IMR-90 (cell line): ENCODE results near the gene OSGIN1. TPM values are rescaled to one million over a fixed set of nuclear protein-coding genes. Genes with fewer than 3 reads are reported as not detected.

Experiments used
- ATAC-seq: fragments of 200-7000 bp; cut with Tn5 transposase; 2 replicates; pipeline ENCODE4 v1.9.1; 2020; ENCODE audit warnings: low read depth, mild to moderate bottlenecking, moderate library complexity
- BruUV-seq: library from RNA; stranded (reverse); fragments of 400-500 nt; replicated peaks from 2 replicates; lab custom pipeline; 2021; lab: Mats Ljungman, UMichigan
- CTCF ChIA-PET: fragments of 300-600 bp; formaldehyde crosslinking; extraction: SDS; loops from one replicate; lab custom pipeline; 2021; ENCODE audit warnings: antibody characterized with exemption; lab: Yijun Ruan, JAX
- POLR2A ChIA-PET: fragments of 300-600 bp; sonication (Branson Sonifier 250); formaldehyde crosslinking; loops from one replicate; lab custom pipeline; 2022; ENCODE audit warnings: antibody characterized with exemption; ENCODE audit not compliant: unreplicated experiment; lab: Charles Lee
- DNase-seq: peaks from one replicate; pipeline ENCODE4 v3.0.0; 2013
- H2AFZ ChIP-seq: replicated peaks from 2 replicates; pipeline ENCODE3; 2013; ENCODE audit warnings: low read length, mild to moderate bottlenecking; ENCODE audit not compliant: poor library complexity
- H2AK5ac ChIP-seq: 2 replicates; pipeline ENCODE4 v1.6.1; 2013; ENCODE audit warnings: low read depth, low read length, inconsistent platforms
- H2AK9ac ChIP-seq: replicated peaks from 2 replicates; pipeline ENCODE3; 2013; ENCODE audit warnings: mild to moderate bottlenecking, low read depth, low read length, moderate library complexity; ENCODE audit not compliant: poor library complexity
- H2BK120ac ChIP-seq: 2 replicates; pipeline ENCODE4 v1.6.1; 2013; ENCODE audit warnings: low read depth, low read length, inconsistent platforms
- H2BK15ac ChIP-seq: 3 replicates; pipeline ENCODE4 v1.6.1; 2013; ENCODE audit warnings: low read depth, low read length, inconsistent platforms
- H2BK20ac ChIP-seq: 2 replicates; pipeline ENCODE4 v1.6.1; 2013; ENCODE audit warnings: low read depth, mild to moderate bottlenecking, inconsistent platforms, low read length, moderate library complexity
- H2BK5ac ChIP-seq: 2 replicates; pipeline ENCODE4 v1.6.1; 2013; ENCODE audit warnings: mild to moderate bottlenecking, low read depth, low read length, inconsistent platforms; ENCODE audit not compliant: poor library complexity, severe bottlenecking
- H3K14ac ChIP-seq: replicated peaks from 2 replicates; pipeline ENCODE4 v1.6.1; 2013; ENCODE audit warnings: low read depth, low read length, inconsistent platforms
- H3K18ac ChIP-seq: 2 replicates; pipeline ENCODE4 v1.6.1; 2013; ENCODE audit warnings: low read depth, low read length, control low read depth
- H3K23ac ChIP-seq: 2 replicates; pipeline ENCODE4 v1.6.1; 2013; ENCODE audit warnings: low read depth, low read length, inconsistent platforms
- H3K27ac ChIP-seq: 2 replicates; pipeline ENCODE4 v1.5.1; 2013; ENCODE audit warnings: mild to moderate bottlenecking, control low read depth, low read length; ENCODE audit not compliant: insufficient read depth
- H3K27me3 ChIP-seq: 2 replicates; pipeline ENCODE4 v1.6.1; 2013; ENCODE audit warnings: low read length; ENCODE audit not compliant: control insufficient read depth, insufficient read depth
- H3K36me3 ChIP-seq: 2 replicates; pipeline ENCODE4 v1.6.1; 2013; ENCODE audit warnings: low read length, mixed read lengths; ENCODE audit not compliant: control insufficient read depth, insufficient read depth
- H3K4ac ChIP-seq: 2 replicates; pipeline ENCODE4 v1.6.1; 2013; ENCODE audit warnings: low read depth, low read length, inconsistent platforms
- H3K4me1 ChIP-seq: 2 replicates; pipeline ENCODE4 v1.6.1; 2013; ENCODE audit warnings: low read length, mixed read lengths; ENCODE audit not compliant: control insufficient read depth, insufficient read depth
- H3K4me2 ChIP-seq: 2 replicates; pipeline ENCODE4 v1.6.1; 2013; ENCODE audit warnings: low read depth, mild to moderate bottlenecking, control low read depth, low read length, moderate library complexity
- H3K4me3 ChIP-seq: 2 replicates; pipeline ENCODE4 v1.5.1; 2013; ENCODE audit warnings: low read depth, mild to moderate bottlenecking, control low read depth, low read length, moderate library complexity; ENCODE audit not compliant: insufficient read depth
- H3K56ac ChIP-seq: 2 replicates; pipeline ENCODE4 v1.6.1; 2013; ENCODE audit warnings: low read length, inconsistent platforms; ENCODE audit not compliant: insufficient read depth; ENCODE audit errors: extremely low read depth
- H3K79me1 ChIP-seq, 2 experiments: 2 replicates each; pipeline ENCODE4 v1.6.1; 2013; ENCODE audit warnings: low read length in 2 of 2, inconsistent platforms in 1 of 2, low read depth in 1 of 2
- H3K9ac ChIP-seq: 2 replicates; pipeline ENCODE4 v1.6.1; 2013; ENCODE audit warnings: low read depth, low read length, control low read depth
- H3K9me1 ChIP-seq: 2 replicates; pipeline ENCODE4 v1.6.1; 2013; ENCODE audit warnings: low read length, inconsistent platforms; ENCODE audit not compliant: insufficient read depth
- H3K9me3 ChIP-seq: 2 replicates; pipeline ENCODE4 v1.6.1; 2013; ENCODE audit warnings: low read length; ENCODE audit not compliant: control insufficient read depth, insufficient read depth
- H4K20me1 ChIP-seq: 2 replicates; pipeline ENCODE4 v1.6.1; 2013; ENCODE audit warnings: low read length, inconsistent platforms; ENCODE audit not compliant: insufficient read depth
- H4K5ac ChIP-seq: 2 replicates; pipeline ENCODE4 v1.6.1; 2013; ENCODE audit warnings: mild to moderate bottlenecking, low read depth, low read length, control low read depth
- H4K8ac ChIP-seq, 2 experiments: 2 replicates each; pipeline ENCODE4 v1.6.1; 2013; ENCODE audit warnings: low read depth in 2 of 2, low read length in 2 of 2, control low read depth in 1 of 2, inconsistent platforms in 1 of 2
- H4K91ac ChIP-seq: 2 replicates; pipeline ENCODE4 v1.6.1; 2013; ENCODE audit warnings: low read depth, low read length, inconsistent platforms; ENCODE audit not compliant: insufficient read depth
- BHLHE40 ChIP-seq: fragments of 150-350 bp; IDR thresholded peaks from 2 replicates; pipeline ENCODE4 v1.6.1; 2016; ENCODE audit warnings: mild to moderate bottlenecking, low read depth, low read length
- CHD1 ChIP-seq: IDR thresholded peaks from 2 replicates; pipeline ENCODE4 v1.6.1; 2012; ENCODE audit warnings: low read depth, low read length, improper control_type of control experiment
- CTCF ChIP-seq: conservative IDR thresholded peaks from 2 replicates; pipeline ENCODE4 v1.5.1; 2012; ENCODE audit warnings: mild to moderate bottlenecking, low read depth, low read length, improper control_type of control experiment
- FOS ChIP-seq: fragments of 150-350 bp; IDR thresholded peaks from 2 replicates; pipeline ENCODE4 v1.6.1; 2016; ENCODE audit warnings: low read depth, low read length
- MAFK ChIP-seq: IDR thresholded peaks from 2 replicates; pipeline ENCODE4 v1.6.1; 2012; ENCODE audit warnings: low read depth, low read length, improper control_type of control experiment
- MAZ ChIP-seq: IDR thresholded peaks from 2 replicates; pipeline ENCODE4 v1.6.1; 2012; ENCODE audit warnings: low read depth, mild to moderate bottlenecking, low read length, improper control_type of control experiment, moderate library complexity, borderline replicate concordance
- MXI1 ChIP-seq: IDR thresholded peaks from 2 replicates; pipeline ENCODE4 v1.6.1; 2012; ENCODE audit warnings: low read depth, mild to moderate bottlenecking, low read length, moderate library complexity, borderline replicate concordance
- NFE2L2 ChIP-seq: fragments of 150-350 bp; IDR thresholded peaks from 2 replicates; pipeline ENCODE4 v1.6.1; 2016; ENCODE audit warnings: low read depth, mild to moderate bottlenecking, low read length
- POLR2A ChIP-seq: IDR thresholded peaks from 2 replicates; pipeline ENCODE4 v1.6.1; 2012; ENCODE audit warnings: mild to moderate bottlenecking, low read depth, low read length
- RCOR1 ChIP-seq: IDR thresholded peaks from 2 replicates; pipeline ENCODE4 v1.6.1; 2012; ENCODE audit warnings: mild to moderate bottlenecking, low read length, improper control_type of control experiment; ENCODE audit not compliant: insufficient replicate concordance
- RFX5 ChIP-seq: IDR thresholded peaks from 2 replicates; pipeline ENCODE4 v1.8.0; 2012; ENCODE audit warnings: low read depth, mild to moderate bottlenecking, low read length, moderate library complexity
- SMC3 ChIP-seq: fragments of 150-350 bp; IDR thresholded peaks from 2 replicates; pipeline ENCODE4 v1.6.1; 2016; ENCODE audit warnings: low read depth, mild to moderate bottlenecking, antibody characterized with exemption, low read length, moderate library complexity
- USF2 ChIP-seq: fragments of 150-350 bp; IDR thresholded peaks from 2 replicates; pipeline ENCODE4 v1.6.1; 2017; ENCODE audit warnings: mild to moderate bottlenecking, antibody characterized with exemption, low read length, low read depth
- WGBS, 2 experiments: methylation state at CpG; one replicate each; pipeline versions ENCODE4 v1.1.5 to v1.1.7; 2013; ENCODE audit warnings: missing lambda C conversion rate in 2 of 2; ENCODE audit not compliant: insufficient read length in 1 of 2; ENCODE audit errors: extremely low coverage in 2 of 2; 5-methylcytosine and 5-hydroxymethylcytosine counted together
- dilution Hi-C: fragments of 300-500 bp; cut with HindIII; formaldehyde crosslinking; loops from one replicate; pipeline ENCODE4 v1.14.3; 2018; ENCODE audit warnings: low sequenced_read_pairs; ENCODE audit not compliant: unreplicated experiment
- in situ Hi-C: fragments of 300-500 bp; cut with MboI; formaldehyde crosslinking; loops from 3 replicates; pipeline ENCODE4 v1.14.3; 2019; ENCODE audit warnings: low sequenced_read_pairs, inconsistent platforms, mixed read lengths
- intact Hi-C: fragments of 100-400 bp; cut with micrococcal nuclease; formaldehyde crosslinking; loops from 2 replicates; pipeline ENCODE4 v1.10.0; 2022
- polyA plus RNA-seq, 3 experiments: library from polyadenylated mRNA; depleted of rRNA; stranded (reverse); fragments of >200 nt; gene quantifications; 2 replicates each; pipeline ENCODE4 v1.2.3, GENCODE V29; 2012; ENCODE audit warnings: low replicate concordance in 1 of 3
- total RNA-seq: library from RNA; depleted of rRNA; stranded (reverse); fragments of >200 nt; gene quantifications from 2 replicates; pipeline ENCODE4 v1.2.3, GENCODE V29; 2012
- TF ChIP-seq, protein P1 (sequence below): fragments of 150-350 bp; IDR thresholded peaks from 2 replicates; pipeline ENCODE4 v1.6.1; 2016; ENCODE audit warnings: low read depth, mild to moderate bottlenecking, low read length, moderate library complexity, borderline replicate concordance

The OSGIN1 gene
- total and polyA plus RNA-seq, 2 of the 4 experiments (the other 2 are of a cell fraction) = 0.90 to 6.4 TPM

- DNase-seq (no peak), ATAC-seq (no peak)
- Histone ChIP-seq H3K27me3 (no peaks in the 10 kb centered on the region), H3K27ac (no peak overlapping the region), H3K36me3 (peaks cover 50% of the 10 kb centered on the region), H2AK5ac (no peak overlapping the region), H3K9me3 (no peaks in the 10 kb centered on the region), H3K4me2 (no peak overlapping the region), H2BK20ac (no peak overlapping the region), H3K4ac (no peak overlapping the region), H3K4me1 (peaks cover 2% of the 10 kb centered on the region; the same call in 1 of the 2 replicates), H2BK120ac (no peak overlapping the region), H4K5ac (no peak overlapping the region), H4K91ac (no peak overlapping the region), H3K23ac (no peak overlapping the region), H2AK9ac (no peak overlapping the region), H3K9ac (no peak overlapping the region), H2AFZ (no peak overlapping the region), H3K9me1 (peaks cover 21% of the 10 kb centered on the region), H3K4me3 (no peak overlapping the region), H3K18ac (no peak overlapping the region), H3K14ac (no peak overlapping the region), H3K56ac (no peak overlapping the region), H2BK5ac (no peak overlapping the region), H3K79me1 (peaks cover 3 to 11% of the 10 kb centered on the region in 2 experiments; a peak in 1 of 4 replicates), H4K8ac (no peak overlapping the region), H2BK15ac (no peak overlapping the region), H4K20me1 (peaks cover 9% of the 10 kb centered on the region)
- intact Hi-C loops (no loop called here), in situ Hi-C loops (no loop called here), dilution Hi-C loops (no loop called here)
- BruUV-seq = no TSS peak
- WGBS, 2 experiments = 95% methylated on average over 39 of the region's 51 CpGs; no CpG with 5 or more reads in 1 of the 2 experiments
- POLR2A ChIA-PET = no interaction called here
- CTCF ChIA-PET = no interaction called here
- TF ChIP-seq CHD1 (no peak), MAFK (no peak), SMC3 (no peak), MXI1 (no peak), MAZ (no peak), FOS (no peak), BHLHE40 (no peak), USF2 (no peak), NFE2L2 (no peak), CTCF (no peak), RFX5 (no peak), POLR2A (no peak), RCOR1 (no peak)
- TF ChIP-seq, protein P1, sequence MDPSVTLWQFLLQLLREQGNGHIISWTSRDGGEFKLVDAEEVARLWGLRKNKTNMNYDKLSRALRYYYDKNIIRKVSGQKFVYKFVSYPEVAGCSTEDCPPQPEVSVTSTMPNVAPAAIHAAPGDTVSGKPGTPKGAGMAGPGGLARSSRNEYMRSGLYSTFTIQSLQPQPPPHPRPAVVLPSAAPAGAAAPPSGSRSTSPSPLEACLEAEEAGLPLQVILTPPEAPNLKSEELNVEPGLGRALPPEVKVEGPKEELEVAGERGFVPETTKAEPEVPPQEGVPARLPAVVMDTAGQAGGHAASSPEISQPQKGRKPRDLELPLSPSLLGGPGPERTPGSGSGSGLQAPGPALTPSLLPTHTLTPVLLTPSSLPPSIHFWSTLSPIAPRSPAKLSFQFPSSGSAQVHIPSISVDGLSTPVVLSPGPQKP = no peak
Observed at GRCh38 chr16:83917152-83918120, 35.6 kb upstream of the OSGIN1 start.
